KMS-11 (cell line): ENCODE data around the gene GH2.
"Not testable (repeated sequence)": the region's sequence is repeated elsewhere in the genome, so short reads cannot be mapped to it uniquely, and the experiment has no call there.

Experiments
- H2AFZ ChIP-seq: fragments of 200-600 bp; sonication (generic); 2 replicates; pipeline ENCODE4 v1.6.1; 2016; ENCODE audit warnings: antibody characterized with exemption, mixed run types, low read depth
- H3K27ac ChIP-seq: fragments of 200-600 bp; sonication (generic); 2 replicates; pipeline ENCODE4 v1.6.1; 2016; ENCODE audit warnings: mild to moderate bottlenecking, mixed run types
- H3K27me3 ChIP-seq: fragments of 200-600 bp; sonication (generic); 2 replicates; pipeline ENCODE4 v1.6.1; 2017; ENCODE audit warnings: mild to moderate bottlenecking, low read depth, mixed run types, moderate library complexity; ENCODE audit not compliant: insufficient read depth
- H3K36me3 ChIP-seq: fragments of 200-600 bp; sonication (generic); 2 replicates; pipeline ENCODE4 v1.6.1; 2017; ENCODE audit warnings: mild to moderate bottlenecking, mixed run types; ENCODE audit not compliant: insufficient read depth
- H3K4me1 ChIP-seq: fragments of 200-600 bp; sonication (generic); 2 replicates; pipeline ENCODE4 v1.6.1; 2016; ENCODE audit warnings: mild to moderate bottlenecking, low read depth, mixed run types; ENCODE audit not compliant: poor library complexity, severe bottlenecking
- H3K4me2 ChIP-seq: fragments of 200-600 bp; sonication (generic); 2 replicates; pipeline ENCODE4 v1.7.0; 2016; ENCODE audit warnings: mild to moderate bottlenecking, mixed run types
- H3K4me3 ChIP-seq: fragments of 200-600 bp; sonication (generic); IDR thresholded peaks from 2 replicates; pipeline ENCODE4 v1.6.1; 2017; ENCODE audit warnings: low read depth, low read length, mixed read lengths; ENCODE audit not compliant: insufficient read depth
- H3K79me2 ChIP-seq: fragments of 200-600 bp; sonication (generic); 2 replicates; pipeline ENCODE4 v1.6.1; 2016; ENCODE audit warnings: low read depth, mixed run types; ENCODE audit not compliant: insufficient read depth
- H3K9ac ChIP-seq: fragments of 200-600 bp; sonication (generic); 2 replicates; pipeline ENCODE4 v1.6.1; 2016; ENCODE audit warnings: mild to moderate bottlenecking, mixed run types
- H4K20me1 ChIP-seq: fragments of 200-600 bp; sonication (generic); 2 replicates; pipeline ENCODE4 v1.6.1; 2016; ENCODE audit warnings: mild to moderate bottlenecking, mixed run types; ENCODE audit not compliant: insufficient read depth
- TF ChIP-seq, protein P1 (sequence below): fragments of 200-600 bp; sonication (generic); conservative IDR thresholded peaks from 2 replicates; pipeline ENCODE4 v1.6.1; 2017; ENCODE audit warnings: low read depth, mild to moderate bottlenecking, antibody characterized with exemption, low read length, moderate library complexity, mixed read lengths

The GH2 gene

DNA sequence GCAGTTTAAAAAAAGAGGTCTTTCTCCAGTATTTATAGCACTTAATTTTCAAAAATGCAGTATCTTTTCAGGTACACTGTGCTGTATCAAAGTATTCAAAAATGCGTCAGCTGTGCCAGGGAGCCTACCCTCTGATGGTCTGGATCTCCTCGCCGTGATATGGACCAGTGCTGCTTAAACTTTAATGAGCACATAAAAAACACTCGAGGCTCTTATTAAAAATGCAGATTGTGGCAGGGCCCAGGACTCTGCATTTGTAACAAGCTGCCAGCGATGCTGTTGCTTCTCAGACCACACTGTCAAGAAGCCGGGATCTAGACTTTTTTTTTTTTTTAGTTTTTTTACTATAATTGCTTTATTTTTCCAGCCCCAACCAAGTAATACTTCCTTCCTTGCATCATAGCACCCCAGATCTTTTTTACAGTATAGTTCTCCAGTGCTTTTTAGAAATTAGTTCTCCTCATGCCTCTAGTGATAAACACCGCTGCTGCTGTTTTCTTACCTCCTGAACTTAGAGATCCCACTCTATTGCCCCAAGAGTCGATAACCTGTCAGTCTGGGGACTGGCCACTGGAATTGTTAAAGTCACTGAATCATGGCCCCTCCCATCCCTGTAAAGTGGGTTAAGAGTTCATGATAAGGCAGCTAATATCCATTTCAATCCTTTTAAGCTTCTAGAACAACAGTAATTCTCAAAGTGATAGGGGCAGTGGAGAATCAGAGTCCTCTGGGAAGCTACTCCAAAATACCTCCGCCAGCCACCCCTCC lies 37.6 kb downstream of the GH2 start:
- peak overlapping the region; percentile 37 for H3K4me2 ChIP-seq
- H3K27ac ChIP-seq, result peak overlapping the region; percentile 65
- TF ChIP-seq, protein P1, sequence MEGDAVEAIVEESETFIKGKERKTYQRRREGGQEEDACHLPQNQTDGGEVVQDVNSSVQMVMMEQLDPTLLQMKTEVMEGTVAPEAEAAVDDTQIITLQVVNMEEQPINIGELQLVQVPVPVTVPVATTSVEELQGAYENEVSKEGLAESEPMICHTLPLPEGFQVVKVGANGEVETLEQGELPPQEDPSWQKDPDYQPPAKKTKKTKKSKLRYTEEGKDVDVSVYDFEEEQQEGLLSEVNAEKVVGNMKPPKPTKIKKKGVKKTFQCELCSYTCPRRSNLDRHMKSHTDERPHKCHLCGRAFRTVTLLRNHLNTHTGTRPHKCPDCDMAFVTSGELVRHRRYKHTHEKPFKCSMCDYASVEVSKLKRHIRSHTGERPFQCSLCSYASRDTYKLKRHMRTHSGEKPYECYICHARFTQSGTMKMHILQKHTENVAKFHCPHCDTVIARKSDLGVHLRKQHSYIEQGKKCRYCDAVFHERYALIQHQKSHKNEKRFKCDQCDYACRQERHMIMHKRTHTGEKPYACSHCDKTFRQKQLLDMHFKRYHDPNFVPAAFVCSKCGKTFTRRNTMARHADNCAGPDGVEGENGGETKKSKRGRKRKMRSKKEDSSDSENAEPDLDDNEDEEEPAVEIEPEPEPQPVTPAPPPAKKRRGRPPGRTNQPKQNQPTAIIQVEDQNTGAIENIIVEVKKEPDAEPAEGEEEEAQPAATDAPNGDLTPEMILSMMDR, result no peak
- no peaks in the 10 kb centered on the region for H4K20me1 ChIP-seq
- no peaks in the 10 kb centered on the region for H3K36me3 ChIP-seq
- peaks cover 31% of the 10 kb centered on the region for H3K79me2 ChIP-seq
- H2AFZ ChIP-seq, result peak overlapping the region; percentile 97
- peaks cover 39% of the 10 kb centered on the region for H3K4me1 ChIP-seq
- peak overlapping the region; percentile 48; the same call in 1 of the 2 replicates for H3K9ac ChIP-seq
- H3K4me3 ChIP-seq, result no peak overlapping the region
- no peaks in the 10 kb centered on the region for H3K27me3 ChIP-seq

GRCh38 chr17:63843387-63843888 lies 38.3 kb downstream of the GH2 start:
- Histone ChIP-seq H3K79me2 (peaks cover 38% of the 10 kb centered on the region), H3K4me1 (peaks cover 42% of the 10 kb centered on the region), H3K9ac (peak overlapping the region; percentile 48; the same call in 1 of the 2 replicates), H2AFZ (peak overlapping the region; percentile 97), H3K27ac (peak overlapping the region; percentile 65), H3K4me2 (peak overlapping the region; percentile 37)
- not testable (repeated sequence) for H4K20me1 ChIP-seq, H3K27me3 ChIP-seq, H3K36me3 ChIP-seq, H3K4me3 ChIP-seq

GRCh38 chr17:63842540-63843386 lies 39.0 kb downstream of the GH2 start, which contains the start of gene SMARCD2:
Gene SMARCD2, minus strand, starts transcription at chr17:63842685. Its CDS starts 11 bp downstream, at chr17:63842674.
- Histone ChIP-seq H3K27ac (peak within 1 kb of the TSS; percentile 65), H3K27me3 (no peaks in the 10 kb centered on the region), H3K4me3 (no peak within 1 kb of the TSS), H4K20me1 (no peaks in the 10 kb centered on the region), H3K9ac (peak within 1 kb of the TSS; percentile 84), H3K4me2 (peak within 1 kb of the TSS; percentile 90), H3K79me2 (peaks cover 45% of the 10 kb centered on the region), H2AFZ (peak within 1 kb of the TSS; percentile 97), H3K36me3 (no peaks in the 10 kb centered on the region), H3K4me1 (peaks cover 38% of the 10 kb centered on the region)
- TF ChIP-seq, protein P1, result no peak

DNA sequence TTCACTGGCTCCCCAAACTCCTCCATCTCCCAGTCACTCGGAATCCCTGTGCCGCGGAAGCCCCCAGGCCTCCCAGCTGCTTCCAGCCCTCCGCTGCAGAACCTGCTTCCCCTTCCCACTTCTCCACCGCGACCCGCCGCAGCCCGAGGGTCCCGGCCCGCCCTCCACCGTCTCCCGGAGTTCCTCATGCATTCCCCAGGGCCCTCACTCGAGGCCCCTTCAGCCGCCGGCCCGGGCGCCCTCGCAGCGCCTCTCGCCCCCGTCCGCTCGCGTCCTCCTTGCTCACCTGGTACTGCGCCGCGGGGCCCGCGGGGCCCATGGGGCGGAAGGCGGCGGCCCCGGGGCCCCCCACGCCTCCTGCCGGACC lies 39.6 kb downstream of the GH2 start:
- peak overlapping the region; percentile 90 for H3K4me2 ChIP-seq
- H3K79me2 ChIP-seq, result peaks cover 49% of the 10 kb centered on the region
- H3K4me3 ChIP-seq, result no peak overlapping the region
- no peaks in the 10 kb centered on the region for H3K27me3 ChIP-seq
- H3K9ac ChIP-seq, result peak overlapping the region; percentile 84
- peak overlapping the region; percentile 60 for H3K27ac ChIP-seq
- H3K4me1 ChIP-seq, result peaks cover 38% of the 10 kb centered on the region
- H3K36me3 ChIP-seq, result no peaks in the 10 kb centered on the region; the same call in 1 of the 2 replicates
- TF ChIP-seq, protein P1, result no peak
- H2AFZ ChIP-seq, result peak overlapping the region; percentile 69
- H4K20me1 ChIP-seq, result no peaks in the 10 kb centered on the region
